GM18861 (cell line): ENCODE data around the gene CXCL12.

ENCODE experiments used
- ATAC-seq: cut with Tn5 transposase; IDR thresholded peaks from one replicate; pipeline ENCODE4 v1.9.1; 2021; ENCODE audit not compliant: unreplicated experiment

Gene CXCL12

GRCh38 chr10:44339218-44339617, 45.7 kb downstream of the CXCL12 start:
- ATAC-seq: no peak

- ATAC-seq: no peak
Measured at GRCh38 chr10:44337081-44337480, 47.8 kb downstream of the CXCL12 start.

- no peak for ATAC-seq
Measured at GRCh38 chr10:44335330-44336021, 49.4 kb downstream of the CXCL12 start.

- no peak for ATAC-seq
Measured at GRCh38 chr10:44334621-44335184, 50.2 kb downstream of the CXCL12 start.

DNA sequence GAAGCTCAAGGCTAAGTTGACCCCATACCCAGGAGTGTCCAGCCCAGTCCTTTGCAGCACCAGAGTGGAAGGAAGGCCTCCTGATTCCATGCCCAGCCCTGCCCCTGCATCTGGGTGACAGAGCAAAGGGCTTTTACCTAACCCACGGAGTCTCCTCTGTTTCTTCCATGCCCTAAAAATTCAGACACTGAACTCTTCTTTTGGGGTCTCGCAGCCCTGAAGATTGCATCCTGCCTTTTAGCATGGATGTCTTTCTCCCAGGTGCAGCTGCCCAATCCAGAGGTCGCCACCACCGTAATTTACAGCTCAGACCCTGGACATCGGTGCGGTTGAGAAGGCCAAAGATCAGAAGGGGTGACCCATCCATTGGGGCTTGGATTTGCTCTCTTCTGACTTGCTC, 50.8 kb downstream of the CXCL12 start:
- ATAC-seq: no peak

- ATAC-seq: no peak
Measured at GRCh38 chr10:44333511-44333910, 51.4 kb downstream of the CXCL12 start.

- no peak for ATAC-seq
Measured at GRCh38 chr10:44332465-44332864, 52.4 kb downstream of the CXCL12 start.

GRCh38 chr10:44330431-44330830, 54.5 kb downstream of the CXCL12 start:
- no peak for ATAC-seq

- ATAC-seq: no peak
Measured at GRCh38 chr10:44327461-44327860, 57.4 kb downstream of the CXCL12 start.
